HG03139 (cell line): Measurements from ENCODE around the gene LRRC37A3.
"Not testable (repeated sequence)": the region's sequence is repeated elsewhere in the genome, so short reads cannot be mapped to it uniquely, and the experiment has no call there.

Experiments
- ATAC-seq: cut with Tn5 transposase; IDR thresholded peaks from one replicate; pipeline ENCODE4 v1.9.1; 2021; ENCODE audit not compliant: unreplicated experiment

The LRRC37A3 gene

GRCh38 chr17:64919289-64920025 is at the start of gene LRRC37A3:
TSS of gene LRRC37A3 (minus strand) at chr17:64919478. CDS start at chr17:64897257, 22,221 bp downstream.
- ATAC-seq: peak; percentile 90

- ATAC-seq: peak; percentile 91
Observed at GRCh38 chr17:64965873-64966287, 46.6 kb upstream of the LRRC37A3 start.

GRCh38 chr17:64965256-64965872 is 46.1 kb upstream of the LRRC37A3 start:
- ATAC-seq: not testable (repeated sequence)

GRCh38 chr17:64964796-64965195 is 45.5 kb upstream of the LRRC37A3 start:
- no peak for ATAC-seq

GRCh38 chr17:64963814-64964213 is 44.5 kb upstream of the LRRC37A3 start:
- ATAC-seq: not testable (repeated sequence)

GRCh38 chr17:64961563-64962378 is 42.5 kb upstream of the LRRC37A3 start:
- peak; percentile 33 for ATAC-seq

- no peak for ATAC-seq
Observed at GRCh38 chr17:64951877-64952276, 32.6 kb upstream of the LRRC37A3 start.

GRCh38 chr17:64950871-64951270 is 31.6 kb upstream of the LRRC37A3 start:
- ATAC-seq: no peak

- no peak for ATAC-seq
Observed at GRCh38 chr17:64947152-64947551, 27.9 kb upstream of the LRRC37A3 start.

GRCh38 chr17:64941761-64942160 is 22.5 kb upstream of the LRRC37A3 start:
- ATAC-seq: no peak

- no peak for ATAC-seq
Observed at GRCh38 chr17:64941045-64941444, 21.8 kb upstream of the LRRC37A3 start.

- ATAC-seq: no peak
Observed at GRCh38 chr17:64940055-64940454, 20.8 kb upstream of the LRRC37A3 start.

- ATAC-seq: no peak
Observed at GRCh38 chr17:64938925-64939474, 19.7 kb upstream of the LRRC37A3 start.

GRCh38 chr17:64938290-64938689 is 19.0 kb upstream of the LRRC37A3 start:
- no peak for ATAC-seq

- no peak for ATAC-seq
Observed at GRCh38 chr17:64936117-64936516, 16.8 kb upstream of the LRRC37A3 start.

- not testable (repeated sequence) for ATAC-seq
Observed at GRCh38 chr17:64934284-64934778, 15.1 kb upstream of the LRRC37A3 start.

GRCh38 chr17:64932850-64933249 is 13.6 kb upstream of the LRRC37A3 start:
- ATAC-seq: not testable (repeated sequence)

GRCh38 chr17:64930374-64930773 is 11.1 kb upstream of the LRRC37A3 start:
- not testable (repeated sequence) for ATAC-seq

GRCh38 chr17:64929419-64930209 is 10.3 kb upstream of the LRRC37A3 start:
- ATAC-seq: not testable (repeated sequence)

- not testable (repeated sequence) for ATAC-seq
Observed at GRCh38 chr17:64928701-64929100, 9.4 kb upstream of the LRRC37A3 start.
